ENCODE results near the gene MTIF3.

MTIF3 gene

GRCh38 chr13:27455331-27455855 lies 5.0 kb upstream of the MTIF3 start:
- H3K27me3 ChIP-seq (ENCODE audit: insufficient read depth, insufficient read length), result peaks cover 20% of the 10 kb centered on the region
- DNase-seq (ENCODE audit: low read depth, low spot score), result no peak
- TF ChIP-seq YY1 (IDR thresholded peaks at IDR 0.05; ENCODE audit: insufficient read depth, insufficient read length) (no peak), ZNF274 (IDR thresholded peaks at IDR 0.05; ENCODE audit: low read depth, low read length) (no peak), SUZ12 (IDR thresholded peaks at IDR 0.05; ENCODE audit: extremely low read depth, insufficient read depth, insufficient read length) (no peak)
- no peak overlapping the region for H3K4me3 ChIP-seq (ENCODE audit: insufficient read length, low read depth)
- H3K4me1 ChIP-seq (ENCODE audit: insufficient read depth, insufficient read length), result no peaks in the 10 kb centered on the region
- H3K9ac ChIP-seq (ENCODE audit: insufficient read length, low read depth), result no peak overlapping the region
- H3K36me3 ChIP-seq (ENCODE audit: insufficient read depth, insufficient read length, low read length), result no peaks in the 10 kb centered on the region
- no peaks in the 10 kb centered on the region for H3K9me3 ChIP-seq (ENCODE audit: insufficient read depth, low read length)

- no peak for TF ChIP-seq SUZ12 (IDR thresholded peaks at IDR 0.05; ENCODE audit: extremely low read depth, insufficient read depth, insufficient read length)
- no peak for TF ChIP-seq YY1 (IDR thresholded peaks at IDR 0.05; ENCODE audit: insufficient read depth, insufficient read length)
- TF ChIP-seq ZNF274 (IDR thresholded peaks at IDR 0.05; ENCODE audit: low read depth, low read length), result no peak
- H3K9ac ChIP-seq (ENCODE audit: insufficient read length, low read depth), result peak overlapping the region; percentile 74
- no peaks in the 10 kb centered on the region for H3K36me3 ChIP-seq (ENCODE audit: insufficient read depth, insufficient read length, low read length)
- peak overlapping the region; percentile 89 for H3K4me3 ChIP-seq (ENCODE audit: insufficient read length, low read depth)
- DNase-seq (ENCODE audit: low read depth, low spot score), result no peak
- no peaks in the 10 kb centered on the region for H3K4me1 ChIP-seq (ENCODE audit: insufficient read depth, insufficient read length)
- peaks cover 20% of the 10 kb centered on the region for H3K27me3 ChIP-seq (ENCODE audit: insufficient read depth, insufficient read length)
- no peaks in the 10 kb centered on the region for H3K9me3 ChIP-seq (ENCODE audit: insufficient read depth, low read length)
These were observed 632 bp upstream of the MTIF3 start for GRCh38 chr13:27450921-27451471.

- Histone ChIP-seq H3K27me3 (ENCODE audit: insufficient read depth, insufficient read length) (peaks cover 20% of the 10 kb centered on the region), H3K9me3 (ENCODE audit: insufficient read depth, low read length) (no peaks in the 10 kb centered on the region), H3K4me3 (ENCODE audit: insufficient read length, low read depth) (peak overlapping the region; percentile 89), H3K4me1 (ENCODE audit: insufficient read depth, insufficient read length) (no peaks in the 10 kb centered on the region), H3K36me3 (ENCODE audit: insufficient read depth, insufficient read length, low read length) (no peaks in the 10 kb centered on the region), H3K9ac (ENCODE audit: insufficient read length, low read depth) (peak overlapping the region; percentile 86)
- TF ChIP-seq YY1 (IDR thresholded peaks at IDR 0.05; ENCODE audit: insufficient read depth, insufficient read length) (no peak), ZNF274 (IDR thresholded peaks at IDR 0.05; ENCODE audit: low read depth, low read length) (no peak), SUZ12 (IDR thresholded peaks at IDR 0.05; ENCODE audit: extremely low read depth, insufficient read depth, insufficient read length) (no peak)
- DNase-seq (ENCODE audit: low read depth, low spot score), result no peak
These were observed 1.2 kb downstream of the MTIF3 start for GRCh38 chr13:27449081-27449603.

GRCh38 chr13:27448308-27448707 lies 2.1 kb downstream of the MTIF3 start:
- H3K4me3 ChIP-seq (ENCODE audit: insufficient read length, low read depth), result no peak overlapping the region
- no peak for DNase-seq (ENCODE audit: low read depth, low spot score)
- H3K9me3 ChIP-seq (ENCODE audit: insufficient read depth, low read length), result no peaks in the 10 kb centered on the region
- H3K9ac ChIP-seq (ENCODE audit: insufficient read length, low read depth), result no peak overlapping the region
- no peaks in the 10 kb centered on the region for H3K36me3 ChIP-seq (ENCODE audit: insufficient read depth, insufficient read length, low read length)
- H3K4me1 ChIP-seq (ENCODE audit: insufficient read depth, insufficient read length), result no peaks in the 10 kb centered on the region
- TF ChIP-seq ZNF274 (IDR thresholded peaks at IDR 0.05; ENCODE audit: low read depth, low read length), result no peak
- peaks cover 20% of the 10 kb centered on the region for H3K27me3 ChIP-seq (ENCODE audit: insufficient read depth, insufficient read length)

- Histone ChIP-seq H3K36me3 (ENCODE audit: insufficient read depth, insufficient read length, low read length) (no peaks in the 10 kb centered on the region), H3K9me3 (ENCODE audit: insufficient read depth, low read length) (no peaks in the 10 kb centered on the region), H3K27me3 (ENCODE audit: insufficient read depth, insufficient read length) (peaks cover 11% of the 10 kb centered on the region), H3K4me1 (ENCODE audit: insufficient read depth, insufficient read length) (no peaks in the 10 kb centered on the region), H3K9ac (ENCODE audit: insufficient read length, low read depth) (no peak overlapping the region), H3K4me3 (ENCODE audit: insufficient read length, low read depth) (no peak overlapping the region)
- no peak for DNase-seq (ENCODE audit: low read depth, low spot score)
- no peak for TF ChIP-seq SUZ12 (IDR thresholded peaks at IDR 0.05; ENCODE audit: extremely low read depth, insufficient read depth, insufficient read length)
- no peak for TF ChIP-seq ZNF274 (IDR thresholded peaks at IDR 0.05; ENCODE audit: low read depth, low read length)
- TF ChIP-seq YY1 (IDR thresholded peaks at IDR 0.05; ENCODE audit: insufficient read depth, insufficient read length), result no peak
These were observed 3.3 kb downstream of the MTIF3 start for GRCh38 chr13:27446986-27447583.

GRCh38 chr13:27442797-27443196 lies 7.6 kb downstream of the MTIF3 start:
- no peak for TF ChIP-seq SUZ12 (IDR thresholded peaks at IDR 0.05; ENCODE audit: extremely low read depth, insufficient read depth, insufficient read length)
- TF ChIP-seq YY1 (IDR thresholded peaks at IDR 0.05; ENCODE audit: insufficient read depth, insufficient read length), result no peak
- TF ChIP-seq ZNF274 (IDR thresholded peaks at IDR 0.05; ENCODE audit: low read depth, low read length), result no peak
- H3K9me3 ChIP-seq (ENCODE audit: insufficient read depth, low read length), result no peaks in the 10 kb centered on the region
- H3K9ac ChIP-seq (ENCODE audit: insufficient read length, low read depth), result no peak overlapping the region
- H3K4me3 ChIP-seq (ENCODE audit: insufficient read length, low read depth), result no peak overlapping the region
- H3K36me3 ChIP-seq (ENCODE audit: insufficient read depth, insufficient read length, low read length), result peaks cover 7% of the 10 kb centered on the region
- DNase-seq (ENCODE audit: low read depth, low spot score), result no peak
- H3K27me3 ChIP-seq (ENCODE audit: insufficient read depth, insufficient read length), result no peaks in the 10 kb centered on the region
- no peaks in the 10 kb centered on the region for H3K4me1 ChIP-seq (ENCODE audit: insufficient read depth, insufficient read length)

GRCh38 chr13:27442071-27442647 lies 8.2 kb downstream of the MTIF3 start:
- no peaks in the 10 kb centered on the region for H3K9me3 ChIP-seq (ENCODE audit: insufficient read depth, low read length)
- no peak for DNase-seq (ENCODE audit: low read depth, low spot score)
- no peak overlapping the region for H3K4me3 ChIP-seq (ENCODE audit: insufficient read length, low read depth)
- TF ChIP-seq SUZ12 (IDR thresholded peaks at IDR 0.05; ENCODE audit: extremely low read depth, insufficient read depth, insufficient read length) (no peak), YY1 (IDR thresholded peaks at IDR 0.05; ENCODE audit: insufficient read depth, insufficient read length) (no peak), ZNF274 (IDR thresholded peaks at IDR 0.05; ENCODE audit: low read depth, low read length) (no peak)
- H3K4me1 ChIP-seq (ENCODE audit: insufficient read depth, insufficient read length), result no peaks in the 10 kb centered on the region
- H3K36me3 ChIP-seq (ENCODE audit: insufficient read depth, insufficient read length, low read length), result peaks cover 8% of the 10 kb centered on the region
- H3K27me3 ChIP-seq (ENCODE audit: insufficient read depth, insufficient read length), result no peaks in the 10 kb centered on the region
- H3K9ac ChIP-seq (ENCODE audit: insufficient read length, low read depth), result no peak overlapping the region

Data from NT2/D1 (cell line).